ENCODE measurements around the gene KLHDC3.

GRCh38 chr6:43037706-43038105, 23.7 kb downstream of the KLHDC3 start:
- TF ChIP-seq CTCF (IDR thresholded peaks at IDR 0.05): no peak
- TF ChIP-seq POLR2A (IDR thresholded peaks at IDR 0.05): no peak

All from heart left ventricle (tissue), 13 donors.